ENCODE results near the gene TMPRSS2.

- TF ChIP-seq, protein P1, sequence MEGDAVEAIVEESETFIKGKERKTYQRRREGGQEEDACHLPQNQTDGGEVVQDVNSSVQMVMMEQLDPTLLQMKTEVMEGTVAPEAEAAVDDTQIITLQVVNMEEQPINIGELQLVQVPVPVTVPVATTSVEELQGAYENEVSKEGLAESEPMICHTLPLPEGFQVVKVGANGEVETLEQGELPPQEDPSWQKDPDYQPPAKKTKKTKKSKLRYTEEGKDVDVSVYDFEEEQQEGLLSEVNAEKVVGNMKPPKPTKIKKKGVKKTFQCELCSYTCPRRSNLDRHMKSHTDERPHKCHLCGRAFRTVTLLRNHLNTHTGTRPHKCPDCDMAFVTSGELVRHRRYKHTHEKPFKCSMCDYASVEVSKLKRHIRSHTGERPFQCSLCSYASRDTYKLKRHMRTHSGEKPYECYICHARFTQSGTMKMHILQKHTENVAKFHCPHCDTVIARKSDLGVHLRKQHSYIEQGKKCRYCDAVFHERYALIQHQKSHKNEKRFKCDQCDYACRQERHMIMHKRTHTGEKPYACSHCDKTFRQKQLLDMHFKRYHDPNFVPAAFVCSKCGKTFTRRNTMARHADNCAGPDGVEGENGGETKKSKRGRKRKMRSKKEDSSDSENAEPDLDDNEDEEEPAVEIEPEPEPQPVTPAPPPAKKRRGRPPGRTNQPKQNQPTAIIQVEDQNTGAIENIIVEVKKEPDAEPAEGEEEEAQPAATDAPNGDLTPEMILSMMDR (tag by site-specific recombination; IDR thresholded peaks at IDR 0.05) = no peak
- TF ChIP-seq, protein P2, sequence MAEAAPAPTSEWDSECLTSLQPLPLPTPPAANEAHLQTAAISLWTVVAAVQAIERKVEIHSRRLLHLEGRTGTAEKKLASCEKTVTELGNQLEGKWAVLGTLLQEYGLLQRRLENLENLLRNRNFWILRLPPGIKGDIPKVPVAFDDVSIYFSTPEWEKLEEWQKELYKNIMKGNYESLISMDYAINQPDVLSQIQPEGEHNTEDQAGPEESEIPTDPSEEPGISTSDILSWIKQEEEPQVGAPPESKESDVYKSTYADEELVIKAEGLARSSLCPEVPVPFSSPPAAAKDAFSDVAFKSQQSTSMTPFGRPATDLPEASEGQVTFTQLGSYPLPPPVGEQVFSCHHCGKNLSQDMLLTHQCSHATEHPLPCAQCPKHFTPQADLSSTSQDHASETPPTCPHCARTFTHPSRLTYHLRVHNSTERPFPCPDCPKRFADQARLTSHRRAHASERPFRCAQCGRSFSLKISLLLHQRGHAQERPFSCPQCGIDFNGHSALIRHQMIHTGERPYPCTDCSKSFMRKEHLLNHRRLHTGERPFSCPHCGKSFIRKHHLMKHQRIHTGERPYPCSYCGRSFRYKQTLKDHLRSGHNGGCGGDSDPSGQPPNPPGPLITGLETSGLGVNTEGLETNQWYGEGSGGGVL (tag by site-specific recombination; IDR thresholded peaks at IDR 0.05) = no peak
- TF ChIP-seq, protein P3, sequence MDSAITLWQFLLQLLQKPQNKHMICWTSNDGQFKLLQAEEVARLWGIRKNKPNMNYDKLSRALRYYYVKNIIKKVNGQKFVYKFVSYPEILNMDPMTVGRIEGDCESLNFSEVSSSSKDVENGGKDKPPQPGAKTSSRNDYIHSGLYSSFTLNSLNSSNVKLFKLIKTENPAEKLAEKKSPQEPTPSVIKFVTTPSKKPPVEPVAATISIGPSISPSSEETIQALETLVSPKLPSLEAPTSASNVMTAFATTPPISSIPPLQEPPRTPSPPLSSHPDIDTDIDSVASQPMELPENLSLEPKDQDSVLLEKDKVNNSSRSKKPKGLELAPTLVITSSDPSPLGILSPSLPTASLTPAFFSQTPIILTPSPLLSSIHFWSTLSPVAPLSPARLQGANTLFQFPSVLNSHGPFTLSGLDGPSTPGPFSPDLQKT (IDR thresholded peaks at IDR 0.05; ENCODE audit: borderline replicate concordance, low read depth, low read length) = no peak
- TF ChIP-seq ZBTB17 (tag by site-specific recombination; IDR thresholded peaks at IDR 0.05) = no peak
- no peak for TF ChIP-seq ZNF521 (tag by site-specific recombination; IDR thresholded peaks at IDR 0.05)
- no peak for TF ChIP-seq ZNF830 (tag by site-specific recombination; IDR thresholded peaks at IDR 0.05; ENCODE audit: low read depth)
- no peak for TF ChIP-seq RBAK (tag by site-specific recombination; IDR thresholded peaks at IDR 0.05)
- no peak for TF ChIP-seq ZNF155 (tag by site-specific recombination; IDR thresholded peaks at IDR 0.05)
- TF ChIP-seq, protein P4, sequence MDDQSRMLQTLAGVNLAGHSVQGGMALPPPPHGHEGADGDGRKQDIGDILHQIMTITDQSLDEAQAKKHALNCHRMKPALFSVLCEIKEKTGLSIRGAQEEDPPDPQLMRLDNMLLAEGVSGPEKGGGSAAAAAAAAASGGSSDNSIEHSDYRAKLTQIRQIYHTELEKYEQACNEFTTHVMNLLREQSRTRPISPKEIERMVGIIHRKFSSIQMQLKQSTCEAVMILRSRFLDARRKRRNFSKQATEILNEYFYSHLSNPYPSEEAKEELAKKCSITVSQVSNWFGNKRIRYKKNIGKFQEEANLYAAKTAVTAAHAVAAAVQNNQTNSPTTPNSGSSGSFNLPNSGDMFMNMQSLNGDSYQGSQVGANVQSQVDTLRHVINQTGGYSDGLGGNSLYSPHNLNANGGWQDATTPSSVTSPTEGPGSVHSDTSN (CRISPR knock-in tag; IDR thresholded peaks at IDR 0.05) = no peak
- TF ChIP-seq ZFP41 (tag by site-specific recombination; IDR thresholded peaks at IDR 0.05; ENCODE audit: borderline replicate concordance) = no peak
- TF ChIP-seq, protein P5, sequence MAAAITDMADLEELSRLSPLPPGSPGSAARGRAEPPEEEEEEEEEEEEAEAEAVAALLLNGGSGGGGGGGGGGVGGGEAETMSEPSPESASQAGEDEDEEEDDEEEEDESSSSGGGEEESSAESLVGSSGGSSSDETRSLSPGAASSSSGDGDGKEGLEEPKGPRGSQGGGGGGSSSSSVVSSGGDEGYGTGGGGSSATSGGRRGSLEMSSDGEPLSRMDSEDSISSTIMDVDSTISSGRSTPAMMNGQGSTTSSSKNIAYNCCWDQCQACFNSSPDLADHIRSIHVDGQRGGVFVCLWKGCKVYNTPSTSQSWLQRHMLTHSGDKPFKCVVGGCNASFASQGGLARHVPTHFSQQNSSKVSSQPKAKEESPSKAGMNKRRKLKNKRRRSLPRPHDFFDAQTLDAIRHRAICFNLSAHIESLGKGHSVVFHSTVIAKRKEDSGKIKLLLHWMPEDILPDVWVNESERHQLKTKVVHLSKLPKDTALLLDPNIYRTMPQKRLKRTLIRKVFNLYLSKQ (tag by site-specific recombination; IDR thresholded peaks at IDR 0.05; ENCODE audit: borderline replicate concordance) = no peak
- TF ChIP-seq ZFP37 (tag by site-specific recombination; IDR thresholded peaks at IDR 0.05) = no peak
- TF ChIP-seq ZNF23 (tag by site-specific recombination; IDR thresholded peaks at IDR 0.05; ENCODE audit: borderline replicate concordance) = no peak
- TF ChIP-seq, protein P6, sequence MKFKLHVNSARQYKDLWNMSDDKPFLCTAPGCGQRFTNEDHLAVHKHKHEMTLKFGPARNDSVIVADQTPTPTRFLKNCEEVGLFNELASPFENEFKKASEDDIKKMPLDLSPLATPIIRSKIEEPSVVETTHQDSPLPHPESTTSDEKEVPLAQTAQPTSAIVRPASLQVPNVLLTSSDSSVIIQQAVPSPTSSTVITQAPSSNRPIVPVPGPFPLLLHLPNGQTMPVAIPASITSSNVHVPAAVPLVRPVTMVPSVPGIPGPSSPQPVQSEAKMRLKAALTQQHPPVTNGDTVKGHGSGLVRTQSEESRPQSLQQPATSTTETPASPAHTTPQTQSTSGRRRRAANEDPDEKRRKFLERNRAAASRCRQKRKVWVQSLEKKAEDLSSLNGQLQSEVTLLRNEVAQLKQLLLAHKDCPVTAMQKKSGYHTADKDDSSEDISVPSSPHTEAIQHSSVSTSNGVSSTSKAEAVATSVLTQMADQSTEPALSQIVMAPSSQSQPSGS (tag by site-specific recombination; IDR thresholded peaks at IDR 0.05; ENCODE audit: low read depth) = no peak
These were observed 12.0 kb upstream of the TMPRSS2 start for GRCh38 chr21:41519806-41520559.

Measured in HEK293 (cell line).